Endometrial microvascular endothelial cells (primary cell): ENCODE measurements around the gene DEFB128. TPM values are rescaled to one million over a fixed set of nuclear protein-coding genes. Genes with fewer than 3 reads are reported as not detected.

Source experiments
- in situ Hi-C: cut with HindIII; loops from 2 replicates; pipeline ENCODE4 v1.10.0; 2017; ENCODE audit warnings: low sequenced_read_pairs, low pct_unique_long_range_greater_than_20kb; ENCODE audit errors: inconsistent ontology term
- total RNA-seq: library from RNA; depleted of rRNA; stranded (reverse); fragments of >200 nt; gene quantifications from one replicate; pipeline ENCODE4 v1.2.3, GENCODE V29; 2015; ENCODE audit errors: inconsistent ontology term

Gene DEFB128
- total RNA-seq, 1 donor from 2014 or later = not detected

GRCh38 chr20:168876-169275, 20.6 kb downstream of the DEFB128 start:
- in situ Hi-C loops = no loop called here

GRCh38 chr20:164618-165017, 24.9 kb downstream of the DEFB128 start:
- in situ Hi-C loops = no loop called here

GRCh38 chr20:157154-157553, 32.4 kb downstream of the DEFB128 start, which contains the start of gene DEFB127:
TSS of gene DEFB127 (plus strand) at chr20:157454. CDS start at chr20:157545, 91 bp downstream.
- in situ Hi-C loops = no loop called here

DNA sequence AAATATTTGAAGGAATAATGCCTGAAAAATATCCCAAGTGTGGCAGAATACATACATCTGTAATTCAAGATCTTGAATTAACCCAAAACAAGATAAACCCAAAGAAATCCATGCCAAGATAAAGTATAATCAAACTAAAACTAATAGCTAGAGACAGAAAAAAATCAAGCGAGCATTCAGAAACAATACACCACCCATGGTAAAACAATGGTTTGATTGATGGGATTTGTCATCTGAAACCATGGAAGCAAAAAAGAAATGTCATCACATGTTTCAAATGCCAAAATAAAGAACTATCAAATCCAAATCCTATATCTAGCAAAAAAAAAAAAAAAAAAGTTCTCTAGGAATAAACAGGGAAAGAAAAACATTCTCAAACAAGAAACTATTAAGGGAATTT, 37.4 kb downstream of the DEFB128 start:
- in situ Hi-C loops = no loop called here

- in situ Hi-C loops = no loop called here
Measured at GRCh38 chr20:145877-146276, 43.6 kb downstream of the DEFB128 start.

DNA sequence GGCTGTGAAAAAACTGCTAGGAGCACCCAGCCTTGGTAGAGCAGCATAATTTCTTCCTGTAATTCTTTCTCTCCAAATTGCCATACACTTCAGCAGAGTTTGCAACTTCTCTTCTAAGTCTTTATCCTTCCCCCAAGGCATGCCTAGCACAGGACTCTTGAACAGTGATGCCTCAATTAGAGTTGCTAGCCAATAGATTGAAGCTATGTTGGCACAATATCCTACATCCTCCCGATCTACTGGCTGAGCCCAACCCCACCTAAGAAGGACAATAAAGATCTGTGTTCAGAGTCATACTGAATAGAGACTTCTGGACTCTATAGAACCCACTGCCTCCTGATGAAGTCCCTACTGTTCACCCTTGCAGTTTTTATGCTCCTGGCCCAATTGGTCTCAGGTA, 47.2 kb downstream of the DEFB128 start, which contains the start of gene DEFB126:
DEFB126 (plus strand) TSS at position 301 of the 400 bp plus-strand sequence; CDS start at position 340, 39 bp downstream.
- in situ Hi-C loops = no loop called here

Other genes with a start within 250 kb of the DEFB128 start
- not detected for gene DEFB125, start 102.0 kb downstream of the DEFB128 start, total RNA-seq
- gene DEFB126, start 47.1 kb downstream of the DEFB128 start, total RNA-seq = not detected
- not detected for gene DEFB127, start 32.3 kb downstream of the DEFB128 start, total RNA-seq
- gene DEFB129, start 37.5 kb upstream of the DEFB128 start, total RNA-seq = not detected
- not detected for gene DEFB132, start 68.0 kb upstream of the DEFB128 start, total RNA-seq
- gene C20orf96, start 101.0 kb upstream of the DEFB128 start, total RNA-seq = 3.8 TPM
- 13.2 TPM for gene ZCCHC3, start 107.9 kb upstream of the DEFB128 start, total RNA-seq
- gene SOX12, start 135.8 kb upstream of the DEFB128 start, total RNA-seq = 10.6 TPM
- 47.8 TPM for gene NRSN2, start 157.4 kb upstream of the DEFB128 start, total RNA-seq
- 51.4 TPM for gene TRIB3, start 191.0 kb upstream of the DEFB128 start, total RNA-seq
- 104 TPM for gene RBCK1, start 218.6 kb upstream of the DEFB128 start, total RNA-seq